GM19452 (cell line): ENCODE measurements around the gene TINAG.

Experiments
- ATAC-seq: cut with Tn5 transposase; IDR thresholded peaks from one replicate; pipeline ENCODE4 v1.9.1; 2021; ENCODE audit not compliant: unreplicated experiment

TINAG gene, protein sequence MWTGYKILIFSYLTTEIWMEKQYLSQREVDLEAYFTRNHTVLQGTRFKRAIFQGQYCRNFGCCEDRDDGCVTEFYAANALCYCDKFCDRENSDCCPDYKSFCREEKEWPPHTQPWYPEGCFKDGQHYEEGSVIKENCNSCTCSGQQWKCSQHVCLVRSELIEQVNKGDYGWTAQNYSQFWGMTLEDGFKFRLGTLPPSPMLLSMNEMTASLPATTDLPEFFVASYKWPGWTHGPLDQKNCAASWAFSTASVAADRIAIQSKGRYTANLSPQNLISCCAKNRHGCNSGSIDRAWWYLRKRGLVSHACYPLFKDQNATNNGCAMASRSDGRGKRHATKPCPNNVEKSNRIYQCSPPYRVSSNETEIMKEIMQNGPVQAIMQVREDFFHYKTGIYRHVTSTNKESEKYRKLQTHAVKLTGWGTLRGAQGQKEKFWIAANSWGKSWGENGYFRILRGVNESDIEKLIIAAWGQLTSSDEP

DNA sequence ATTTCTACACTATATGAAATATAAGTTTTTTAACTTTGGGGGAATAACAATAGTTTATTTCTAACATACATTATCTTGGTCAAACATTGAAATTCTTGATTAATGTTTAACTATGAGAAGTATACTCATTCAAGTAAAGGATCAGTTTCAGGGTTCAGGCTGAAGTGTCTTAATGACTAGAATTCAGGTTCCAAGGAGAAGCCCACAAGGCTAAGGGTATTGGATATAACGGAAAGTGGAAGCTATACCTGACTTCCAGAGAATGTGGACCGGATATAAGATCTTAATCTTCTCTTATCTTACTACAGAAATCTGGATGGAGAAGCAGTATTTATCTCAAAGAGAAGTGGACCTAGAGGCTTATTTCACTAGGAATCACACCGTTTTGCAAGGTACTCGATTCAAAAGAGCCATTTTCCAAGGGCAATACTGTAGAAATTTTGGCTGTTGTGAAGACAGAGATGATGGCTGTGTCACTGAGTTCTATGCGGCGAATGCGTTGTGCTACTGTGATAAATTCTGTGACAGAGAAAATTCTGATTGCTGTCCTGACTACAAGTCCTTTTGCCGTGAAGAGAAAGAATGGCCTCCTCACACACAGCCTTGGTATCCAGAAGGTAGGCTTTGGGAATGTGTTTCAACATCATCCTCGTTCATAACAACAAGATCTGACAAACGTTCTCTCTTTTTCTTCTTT lies at the start of gene TINAG:
TSS of gene TINAG (plus strand) at position 153 of the 697 bp plus-strand sequence. CDS start at position 263, 110 bp downstream.
- ATAC-seq: peak; percentile 33

DNA sequence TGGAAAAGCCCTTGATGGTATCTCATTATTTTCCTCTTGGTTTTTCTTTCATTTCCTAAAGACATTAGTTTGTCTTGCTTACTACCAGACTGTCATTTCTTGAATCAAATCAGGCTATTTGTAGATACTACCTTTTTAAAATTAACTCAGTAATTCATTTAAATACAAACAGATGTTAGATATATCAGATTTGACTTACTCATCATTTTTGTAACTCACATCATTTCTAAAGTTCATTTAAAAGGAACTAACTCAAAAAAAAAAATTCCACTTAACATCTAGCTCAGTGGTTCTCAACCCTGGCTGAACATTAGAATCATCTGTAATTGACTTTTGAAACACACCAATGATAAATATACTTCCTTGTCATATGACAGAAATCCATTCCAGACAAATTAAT lies 48.2 kb upstream of the TINAG start:
- no peak for ATAC-seq

DNA sequence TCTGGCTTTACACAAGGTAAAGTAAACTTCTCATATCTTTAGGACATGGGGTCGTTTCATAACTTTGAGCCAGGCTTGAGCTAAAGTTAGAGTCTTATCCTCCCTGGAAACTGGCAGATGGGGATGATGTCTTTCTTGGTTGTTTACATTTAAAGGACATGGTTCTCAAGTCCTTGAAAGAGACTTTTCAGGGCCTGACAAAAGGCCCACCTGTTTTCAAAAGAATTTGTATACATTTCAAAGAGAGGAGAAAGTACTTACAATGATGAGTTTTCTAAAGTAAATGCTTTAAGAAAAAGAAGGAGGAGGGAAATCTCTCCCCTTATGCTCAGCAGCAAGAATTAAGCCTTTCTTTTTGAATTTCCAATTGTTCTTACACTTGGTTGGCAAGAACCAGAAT lies 45.7 kb upstream of the TINAG start:
- no peak for ATAC-seq

DNA sequence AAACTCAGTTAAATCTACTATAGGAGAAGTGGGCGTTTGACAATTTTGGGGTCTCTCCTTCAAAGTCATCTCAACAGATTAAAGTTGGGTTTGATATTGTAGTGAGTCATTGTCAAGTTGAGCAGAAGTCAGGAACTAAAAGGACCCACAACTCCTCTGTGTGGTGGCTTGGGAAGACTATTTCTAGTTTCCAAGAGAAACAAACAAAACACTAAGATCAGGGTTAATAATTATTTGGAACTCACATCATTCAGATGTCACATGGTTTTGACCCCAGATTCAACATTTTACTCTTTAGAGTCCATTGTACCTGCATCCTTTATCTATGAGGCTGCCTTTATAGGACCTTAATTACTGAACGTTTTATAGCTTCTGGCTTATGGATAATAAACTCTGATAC lies 45.3 kb upstream of the TINAG start:
- ATAC-seq: no peak

DNA sequence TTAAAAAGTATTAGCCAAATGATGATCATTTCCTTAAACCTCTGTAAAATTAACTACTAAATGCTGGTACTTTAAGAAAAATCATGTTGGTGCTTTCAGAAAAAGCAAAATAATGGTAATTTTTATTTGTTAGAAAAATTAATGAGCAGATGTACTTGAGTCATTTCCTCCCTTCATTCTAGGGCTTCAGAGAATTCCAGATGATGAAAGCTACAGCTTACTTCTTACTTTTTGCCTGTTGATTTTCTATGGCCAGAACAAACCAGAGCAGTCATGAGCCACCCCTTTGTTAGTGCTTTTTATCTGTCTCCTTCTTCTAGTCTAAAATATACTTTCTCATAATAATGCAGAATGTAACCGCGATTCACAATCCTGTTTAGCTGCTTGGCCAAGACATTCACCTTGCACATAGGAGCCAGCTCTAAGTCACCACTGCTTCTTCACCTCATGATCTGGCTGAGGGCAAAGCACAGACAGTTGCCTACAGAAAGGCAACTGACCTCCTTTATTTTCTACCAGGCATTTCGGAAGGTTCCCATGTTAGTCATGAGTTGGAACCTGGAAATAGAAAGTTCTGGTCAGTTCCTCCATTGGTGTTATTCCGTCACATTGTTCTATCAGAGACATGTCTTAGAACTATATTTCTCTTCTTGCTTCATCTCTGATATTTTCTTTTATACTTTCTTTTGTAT lies 43.5 kb upstream of the TINAG start:
- ATAC-seq: no peak

DNA sequence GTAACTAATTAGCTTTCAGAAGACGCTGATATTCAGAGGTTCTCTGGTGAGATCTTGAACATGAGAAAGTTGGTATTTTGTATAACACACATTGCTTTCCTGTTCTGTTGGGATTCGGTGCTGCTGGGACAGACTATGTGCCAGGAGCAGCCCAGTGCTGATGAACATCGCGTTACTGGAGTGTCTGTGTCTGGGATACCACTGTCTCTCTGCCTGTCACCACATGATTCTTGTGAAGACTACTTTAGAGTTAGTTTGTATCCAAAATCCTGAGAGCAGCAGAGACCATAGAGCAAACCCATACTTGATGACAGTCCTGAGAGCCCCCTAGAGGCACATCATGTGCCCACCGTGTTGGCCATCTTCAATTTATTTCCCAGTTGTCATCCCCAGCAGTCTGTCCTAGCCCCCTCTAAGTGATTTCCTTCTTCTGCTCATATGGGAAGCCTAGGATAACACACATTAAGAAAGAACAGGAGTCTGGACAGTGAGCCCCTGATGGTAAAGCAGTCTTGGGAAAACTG lies 41.8 kb upstream of the TINAG start:
- no peak for ATAC-seq

DNA sequence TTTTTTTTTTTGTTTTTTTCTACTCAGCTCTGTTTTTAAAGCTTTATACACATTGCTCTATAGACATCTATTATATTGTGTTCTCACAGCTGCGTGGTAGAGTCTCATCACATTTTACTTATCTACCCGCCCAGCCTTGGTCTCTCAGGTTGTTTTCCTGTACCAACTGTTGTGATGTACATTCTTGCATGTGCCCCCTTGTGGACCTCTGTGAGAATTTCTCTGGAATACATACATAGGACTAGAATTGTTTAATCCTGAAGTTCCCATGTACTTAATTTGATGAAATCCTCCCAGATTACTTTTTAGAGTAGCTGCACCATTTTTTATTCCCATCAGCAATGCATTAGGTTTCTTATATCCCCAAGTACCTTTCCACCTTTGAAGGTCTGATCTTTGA lies 40.4 kb upstream of the TINAG start:
- no peak for ATAC-seq

DNA sequence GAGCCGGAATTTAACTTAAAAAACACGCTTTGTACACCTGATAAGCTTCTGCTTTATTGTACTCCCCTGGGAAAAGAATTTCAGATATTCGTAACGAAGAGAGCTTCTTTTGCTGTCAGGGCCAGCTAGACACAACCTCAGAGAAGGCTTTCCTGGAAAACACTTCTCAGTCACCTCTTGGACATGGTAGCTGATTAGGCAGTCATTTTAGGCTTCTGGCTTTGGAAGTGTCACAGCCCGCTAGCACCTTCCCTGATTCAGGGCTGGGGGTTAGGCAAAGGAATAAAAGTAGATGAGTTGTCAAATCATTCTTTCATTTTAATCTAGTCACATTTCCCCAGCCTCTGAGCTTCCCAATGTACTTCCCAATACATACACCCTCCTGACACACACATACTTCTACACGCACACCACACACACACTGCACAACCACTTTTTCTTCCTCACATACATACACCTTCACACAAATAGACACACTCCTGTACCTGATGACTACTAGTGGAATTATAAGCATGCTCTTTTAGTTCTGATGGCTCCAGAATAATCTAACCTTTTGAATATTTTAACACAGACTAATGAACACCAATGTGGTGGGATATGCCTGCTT lies 34.9 kb upstream of the TINAG start:
- ATAC-seq: no peak

DNA sequence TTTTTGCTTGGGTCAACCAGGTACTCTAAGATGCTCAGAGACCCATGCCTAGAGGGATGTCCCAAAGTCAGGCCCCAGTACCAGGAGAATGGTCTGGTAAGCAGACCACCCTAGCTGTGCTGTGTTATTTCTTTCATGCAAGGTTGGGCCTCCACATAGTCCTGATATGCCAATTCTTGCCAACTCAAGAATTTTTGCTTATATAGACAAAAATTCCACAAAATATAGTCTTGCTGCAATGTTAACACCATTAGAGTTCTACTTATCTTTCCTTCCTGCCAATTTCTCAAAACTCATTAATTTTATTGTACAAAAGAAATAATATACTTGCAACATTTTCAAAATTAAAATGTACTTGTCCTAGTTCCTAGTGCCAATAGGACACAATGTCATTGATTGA lies 33.9 kb upstream of the TINAG start:
- ATAC-seq: no peak

DNA sequence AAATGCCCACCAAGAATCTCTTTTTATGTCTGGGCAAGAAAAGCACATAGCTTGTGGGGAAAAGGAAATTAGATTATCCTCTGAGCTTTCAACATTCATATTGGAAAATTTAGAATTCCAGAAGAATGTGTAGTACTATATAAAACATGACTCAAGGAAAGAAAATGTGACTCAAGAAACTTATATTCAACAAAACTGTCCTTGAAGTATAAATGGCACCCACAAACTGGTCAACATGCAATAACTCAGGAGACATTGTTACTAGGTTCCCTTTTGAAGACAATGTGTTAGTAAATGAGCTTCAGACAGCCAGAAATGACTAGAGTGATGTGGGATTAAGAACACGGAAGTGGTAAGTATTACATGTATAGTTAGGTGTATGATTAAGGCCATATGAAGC lies 26.1 kb upstream of the TINAG start:
- ATAC-seq: no peak

DNA sequence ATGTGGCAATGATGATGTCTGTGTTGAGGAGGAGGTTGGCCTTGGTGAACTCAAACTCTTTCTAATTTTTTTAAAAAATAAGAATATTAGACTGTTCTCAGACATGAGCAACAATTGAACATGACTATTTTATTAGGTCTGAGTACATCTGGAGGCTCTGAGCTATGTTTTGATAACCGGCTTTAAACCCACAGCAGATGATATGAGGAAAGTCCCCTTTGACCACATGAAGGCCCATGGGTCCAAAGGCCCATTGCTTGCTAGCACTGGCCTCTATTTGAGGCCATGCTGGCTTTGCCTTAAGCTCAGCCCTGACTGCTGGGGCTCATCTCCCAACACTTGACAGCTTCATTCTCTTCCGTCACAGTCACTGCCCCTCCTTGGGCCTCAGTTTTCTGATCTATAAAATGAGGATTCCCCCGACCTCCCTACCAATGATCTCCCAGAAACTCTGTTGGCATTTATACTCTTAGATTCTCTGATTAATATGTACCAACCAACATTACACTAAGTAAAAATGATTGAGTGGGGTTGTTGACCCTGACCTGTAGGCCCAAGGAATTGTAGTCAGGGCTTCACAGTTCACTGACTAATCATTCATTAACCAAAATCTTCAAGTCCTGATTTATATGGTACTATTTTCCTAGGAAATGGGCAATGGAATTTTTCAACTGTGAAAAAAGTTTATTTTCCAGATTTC lies 23.9 kb upstream of the TINAG start:
- ATAC-seq: no peak

DNA sequence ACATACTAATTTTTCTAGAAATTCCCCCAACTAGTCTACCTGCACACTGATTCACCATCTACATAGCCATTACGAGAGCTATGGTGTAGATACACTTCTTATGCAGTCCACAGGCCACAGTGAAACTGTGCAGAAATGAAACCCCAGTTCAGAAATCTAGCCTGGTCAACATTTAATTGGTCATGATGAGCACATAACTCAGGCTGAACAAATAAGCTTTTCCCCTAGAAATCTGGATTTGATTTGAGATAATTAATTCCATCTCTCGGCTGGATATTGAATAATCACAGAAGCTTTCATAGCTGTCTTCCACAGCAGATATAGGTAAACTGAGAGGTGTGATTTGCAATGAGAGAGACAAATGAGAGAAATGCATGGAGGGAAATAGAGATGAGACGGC lies 22.6 kb upstream of the TINAG start:
- no peak for ATAC-seq

DNA sequence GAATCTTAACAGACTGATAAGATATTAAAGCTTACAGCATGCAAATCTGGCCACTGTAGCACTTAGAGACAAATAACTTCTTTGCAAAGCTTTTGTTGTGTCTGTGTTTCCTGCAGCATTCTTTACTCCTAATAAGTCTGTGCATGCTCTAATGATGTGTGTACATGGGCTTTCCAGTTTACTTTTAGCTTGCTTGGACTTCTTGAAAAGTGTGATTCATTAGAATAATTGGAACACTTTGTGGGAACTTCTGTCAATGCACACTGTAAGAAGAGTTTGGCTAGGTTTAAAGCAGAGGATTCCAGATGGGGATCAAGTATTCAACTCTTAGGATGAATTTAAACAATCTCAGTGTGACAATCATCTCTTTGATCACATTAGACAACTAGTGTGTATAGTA lies 22.1 kb upstream of the TINAG start:
- ATAC-seq: no peak

DNA sequence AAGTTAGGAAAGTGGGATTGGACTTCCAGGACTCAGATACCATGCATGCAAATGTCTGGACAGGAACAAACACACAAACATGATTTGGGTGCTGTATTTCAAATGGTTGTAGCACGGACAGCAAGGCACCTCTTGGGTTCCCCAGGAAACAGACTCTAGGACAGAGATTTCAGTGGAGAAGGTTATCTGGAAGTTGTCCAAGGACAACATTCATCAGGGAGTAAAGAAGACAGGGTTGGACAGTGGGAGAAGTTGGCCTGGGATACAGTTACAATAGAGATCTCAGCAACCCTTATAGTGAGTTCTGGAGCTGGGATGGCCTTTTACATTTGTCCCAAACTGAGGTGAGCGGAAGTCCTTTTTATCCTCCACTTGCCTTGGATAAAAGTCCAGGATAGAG lies 19.8 kb upstream of the TINAG start:
- ATAC-seq: no peak

DNA sequence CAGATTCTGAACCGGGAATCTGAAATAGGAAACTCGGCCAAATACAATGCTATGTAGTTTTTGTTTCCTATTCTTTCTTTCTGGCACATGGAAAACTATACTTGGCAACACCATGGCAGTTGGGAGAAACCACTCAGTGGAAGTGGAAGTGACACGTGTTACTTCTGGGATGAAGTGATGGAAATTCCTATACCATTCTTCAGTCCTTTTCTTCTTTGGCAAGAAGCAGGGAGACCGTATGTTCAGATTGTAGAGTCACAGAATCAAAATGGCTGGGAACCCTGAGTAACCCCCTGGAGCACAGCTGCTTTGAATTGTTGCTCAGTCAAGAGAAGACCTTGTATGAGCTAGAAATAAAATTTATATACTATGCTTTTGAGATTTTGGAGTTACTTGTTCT lies 18.8 kb upstream of the TINAG start:
- ATAC-seq: no peak

DNA sequence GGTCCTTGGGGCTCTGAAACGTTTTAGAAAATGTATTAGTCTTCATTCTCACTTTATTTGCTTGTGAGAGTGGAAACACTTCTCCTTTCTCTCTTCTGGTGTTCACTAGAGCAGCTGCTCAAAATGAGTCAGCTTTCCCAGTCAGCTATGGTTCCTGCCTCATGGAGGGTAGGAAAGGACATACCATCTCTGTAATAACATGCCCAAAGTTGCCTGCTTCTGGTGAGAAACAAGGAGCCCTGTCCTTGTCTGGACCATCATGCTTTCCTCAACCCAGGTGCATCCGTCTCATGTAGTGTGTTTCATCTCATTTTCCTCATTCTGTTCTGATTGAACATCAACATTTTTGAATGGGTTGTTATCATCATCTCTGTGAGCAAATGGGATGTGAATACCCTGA lies 17.1 kb upstream of the TINAG start:
- ATAC-seq: peak; percentile 72

DNA sequence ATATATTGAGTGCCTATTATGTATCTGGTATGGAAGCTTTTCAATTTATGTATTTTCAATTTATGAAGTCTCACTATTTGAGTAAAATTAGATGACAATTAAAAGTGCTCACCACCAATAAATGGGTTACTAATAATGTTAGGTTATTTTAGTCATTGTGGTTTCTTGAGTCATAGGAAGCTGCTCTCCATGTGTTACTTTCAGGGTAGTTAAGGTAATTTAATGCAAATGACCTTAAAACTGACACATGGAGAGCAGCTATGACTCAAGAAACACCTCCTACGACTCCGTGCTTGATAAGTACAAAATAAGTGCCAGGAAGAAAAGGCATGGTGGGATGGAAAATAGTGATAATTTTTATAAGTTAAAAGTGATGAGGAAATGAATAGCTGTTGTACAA lies 16.5 kb upstream of the TINAG start:
- ATAC-seq: peak; percentile 92

DNA sequence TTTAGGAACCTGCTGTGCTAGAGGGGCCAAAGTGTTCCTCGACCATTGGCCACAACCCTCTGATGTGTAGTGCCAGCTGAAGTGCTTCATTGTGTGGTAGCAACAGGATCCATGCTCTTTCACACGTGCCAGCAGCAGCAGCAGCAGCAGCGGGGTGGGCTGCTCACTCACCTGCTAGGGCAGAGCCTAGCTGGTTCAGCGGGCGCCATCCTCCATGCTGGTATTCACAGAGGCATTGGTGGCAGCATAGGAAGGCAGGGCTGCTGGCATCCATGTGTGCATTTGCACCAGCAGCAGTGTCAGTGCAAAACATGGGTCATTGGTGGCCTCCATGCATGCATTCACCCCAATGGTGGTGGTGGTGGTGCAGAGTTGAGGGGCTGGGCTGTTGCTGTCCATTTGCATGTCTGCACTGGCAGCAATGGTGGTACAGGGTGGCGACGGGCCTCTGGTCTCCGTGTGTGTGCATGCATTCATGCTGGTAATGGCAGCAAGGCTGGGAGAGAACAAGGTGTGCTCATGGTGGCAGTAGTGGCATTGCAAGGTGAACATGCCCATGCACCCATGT lies 13.2 kb upstream of the TINAG start:
- ATAC-seq: no peak

DNA sequence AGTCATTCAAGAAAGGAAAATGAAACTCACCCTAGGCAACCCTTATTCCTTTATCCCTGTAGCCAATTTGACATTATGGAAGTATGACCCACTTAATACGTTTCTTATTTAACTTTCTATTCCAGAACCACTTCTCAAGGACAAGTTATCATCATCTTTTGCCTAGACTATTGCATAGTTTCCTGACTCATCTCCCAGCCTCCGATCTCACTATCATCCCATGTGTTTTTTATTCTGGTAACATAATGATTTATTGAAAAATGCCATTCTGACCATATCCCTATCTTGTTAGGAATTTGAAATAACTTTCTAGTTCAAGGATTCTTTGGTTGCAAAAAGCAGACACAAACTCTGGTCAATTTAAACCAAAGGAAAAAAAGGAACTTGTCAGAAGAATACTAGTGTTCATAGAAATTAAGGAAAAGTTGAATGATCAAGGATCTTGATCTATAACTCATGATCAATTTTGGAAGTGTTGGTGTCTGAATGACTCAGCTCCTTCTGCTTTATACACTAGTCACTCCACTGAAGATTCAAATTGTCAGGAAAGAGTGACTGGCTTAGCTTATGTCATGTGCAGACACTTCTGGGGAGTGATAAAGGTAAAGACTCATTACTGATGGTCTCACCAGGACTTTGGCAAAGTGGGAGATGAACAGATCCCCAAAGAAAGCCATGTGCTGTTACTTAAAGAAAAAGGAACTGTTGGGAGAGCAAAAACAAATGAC lies 8.5 kb upstream of the TINAG start:
- ATAC-seq: no peak

DNA sequence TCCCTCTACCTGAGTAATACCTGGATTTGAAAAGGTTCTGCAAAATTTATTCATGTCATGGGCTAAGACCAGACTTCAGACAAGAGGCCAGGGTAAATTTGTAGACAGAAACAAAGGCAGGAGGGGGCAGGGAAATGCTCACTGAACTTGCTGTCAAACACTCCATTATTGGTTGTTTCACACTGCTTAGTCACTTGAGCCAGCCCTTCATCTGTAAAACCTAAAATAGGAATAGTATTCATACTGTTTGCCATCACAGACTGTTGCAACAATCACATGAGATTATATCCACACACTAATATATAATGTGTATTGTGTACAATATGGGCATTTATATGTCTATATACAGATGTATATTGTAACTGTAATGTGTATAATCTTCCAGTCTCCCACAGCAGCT lies 6.5 kb upstream of the TINAG start:
- no peak for ATAC-seq
